Nephron (organoid): ENCODE measurements around the gene C1QTNF9.
"Not testable (repeated sequence)": the region's sequence is repeated elsewhere in the genome, so short reads cannot be mapped to it uniquely, and the experiment has no call there.

Experiments
- H3K27ac Mint-ChIP-seq, 3 experiments: 2 replicates each; pipeline ENCODE4 v1.8.0; 2020; ENCODE audit warnings: mixed read lengths in 3 of 3, mild to moderate bottlenecking in 2 of 3, moderate library complexity in 1 of 3
- H3K27me3 Mint-ChIP-seq: 2 replicates; pipeline ENCODE4 v1.8.0; 2021; ENCODE audit warnings: low read depth, mild to moderate bottlenecking, moderate library complexity, mixed read lengths
- H3K36me3 Mint-ChIP-seq: 2 replicates; pipeline ENCODE4 v1.8.0; 2020; ENCODE audit warnings: low read depth, mixed read lengths
- H3K4me1 Mint-ChIP-seq: 2 replicates; pipeline ENCODE4 v1.8.0; 2020; ENCODE audit warnings: mixed read lengths
- H3K4me3 Mint-ChIP-seq, 3 experiments: 2 replicates each; pipeline ENCODE4 v1.8.0; 2020; ENCODE audit warnings: mild to moderate bottlenecking in 3 of 3, mixed read lengths in 3 of 3, moderate library complexity in 2 of 3
- H3K9me3 Mint-ChIP-seq: 2 replicates; pipeline ENCODE4 v1.8.0; 2020; ENCODE audit warnings: mixed read lengths
- TF ChIP-seq, protein P1 (sequence below), 3 experiments: fragments of 200-600 bp; sonication (generic); IDR thresholded peaks; one replicate each; pipeline ENCODE4 v1.5.0; 2021; ENCODE audit warnings: antibody characterized with exemption in 3 of 3; ENCODE audit not compliant: unreplicated experiment in 3 of 3

The C1QTNF9 gene

GRCh38 chr13:24360106-24360505, 50.7 kb downstream of the C1QTNF9 start:
- no peaks in the 10 kb centered on the region for H3K4me1 Mint-ChIP-seq
- no peak overlapping the region for H3K4me3 Mint-ChIP-seq
- TF ChIP-seq, protein P1, sequence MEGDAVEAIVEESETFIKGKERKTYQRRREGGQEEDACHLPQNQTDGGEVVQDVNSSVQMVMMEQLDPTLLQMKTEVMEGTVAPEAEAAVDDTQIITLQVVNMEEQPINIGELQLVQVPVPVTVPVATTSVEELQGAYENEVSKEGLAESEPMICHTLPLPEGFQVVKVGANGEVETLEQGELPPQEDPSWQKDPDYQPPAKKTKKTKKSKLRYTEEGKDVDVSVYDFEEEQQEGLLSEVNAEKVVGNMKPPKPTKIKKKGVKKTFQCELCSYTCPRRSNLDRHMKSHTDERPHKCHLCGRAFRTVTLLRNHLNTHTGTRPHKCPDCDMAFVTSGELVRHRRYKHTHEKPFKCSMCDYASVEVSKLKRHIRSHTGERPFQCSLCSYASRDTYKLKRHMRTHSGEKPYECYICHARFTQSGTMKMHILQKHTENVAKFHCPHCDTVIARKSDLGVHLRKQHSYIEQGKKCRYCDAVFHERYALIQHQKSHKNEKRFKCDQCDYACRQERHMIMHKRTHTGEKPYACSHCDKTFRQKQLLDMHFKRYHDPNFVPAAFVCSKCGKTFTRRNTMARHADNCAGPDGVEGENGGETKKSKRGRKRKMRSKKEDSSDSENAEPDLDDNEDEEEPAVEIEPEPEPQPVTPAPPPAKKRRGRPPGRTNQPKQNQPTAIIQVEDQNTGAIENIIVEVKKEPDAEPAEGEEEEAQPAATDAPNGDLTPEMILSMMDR (IDR thresholded peaks at IDR 0.05; ENCODE audit: unreplicated experiment in 3 of 3), result no peak
- no peaks in the 10 kb centered on the region for H3K36me3 Mint-ChIP-seq
- H3K27me3 Mint-ChIP-seq, result no peaks in the 10 kb centered on the region
- H3K27ac Mint-ChIP-seq, result peak overlapping the region; percentile 51 to 88 (median 83)
- H3K9me3 Mint-ChIP-seq, result no peaks in the 10 kb centered on the region

DNA sequence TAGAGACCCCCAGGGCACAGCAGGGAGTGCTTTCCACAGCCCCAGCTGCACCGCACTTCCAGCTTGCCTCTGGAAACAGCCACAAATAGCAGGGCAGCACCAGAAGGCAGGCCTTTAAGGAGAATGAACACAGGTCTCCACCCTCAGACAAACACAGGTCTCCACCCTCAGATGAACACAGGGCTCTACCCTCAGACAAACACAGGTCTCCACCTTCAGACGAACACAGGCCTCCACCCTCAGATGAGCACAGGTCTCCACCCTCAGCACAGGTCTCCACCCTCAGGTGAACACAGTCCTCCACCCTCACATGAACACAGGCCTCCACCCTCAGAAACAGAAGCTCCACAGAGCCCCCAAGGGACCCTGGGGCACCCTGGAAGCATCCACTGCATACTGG, 51.7 kb downstream of the C1QTNF9 start:
- no peak overlapping the region for H3K4me3 Mint-ChIP-seq
- TF ChIP-seq, protein P1 (IDR thresholded peaks at IDR 0.05; ENCODE audit: unreplicated experiment in 3 of 3), result no peak
- no peak overlapping the region for H3K27ac Mint-ChIP-seq
- no peaks in the 10 kb centered on the region for H3K27me3 Mint-ChIP-seq
- H3K9me3 Mint-ChIP-seq, result no peaks in the 10 kb centered on the region
- H3K36me3 Mint-ChIP-seq, result no peaks in the 10 kb centered on the region
- H3K4me1 Mint-ChIP-seq, result no peaks in the 10 kb centered on the region

GRCh38 chr13:24361852-24362366, 52.5 kb downstream of the C1QTNF9 start:
- TF ChIP-seq, protein P1 (IDR thresholded peaks at IDR 0.05; ENCODE audit: unreplicated experiment in 3 of 3), result no peak
- Mint-ChIP-seq H3K27me3 (no peaks in the 10 kb centered on the region), H3K27ac (no peak overlapping the region), H3K36me3 (no peaks in the 10 kb centered on the region), H3K9me3 (no peaks in the 10 kb centered on the region), H3K4me1 (peaks cover 6% of the 10 kb centered on the region), H3K4me3 (no peak overlapping the region)

DNA sequence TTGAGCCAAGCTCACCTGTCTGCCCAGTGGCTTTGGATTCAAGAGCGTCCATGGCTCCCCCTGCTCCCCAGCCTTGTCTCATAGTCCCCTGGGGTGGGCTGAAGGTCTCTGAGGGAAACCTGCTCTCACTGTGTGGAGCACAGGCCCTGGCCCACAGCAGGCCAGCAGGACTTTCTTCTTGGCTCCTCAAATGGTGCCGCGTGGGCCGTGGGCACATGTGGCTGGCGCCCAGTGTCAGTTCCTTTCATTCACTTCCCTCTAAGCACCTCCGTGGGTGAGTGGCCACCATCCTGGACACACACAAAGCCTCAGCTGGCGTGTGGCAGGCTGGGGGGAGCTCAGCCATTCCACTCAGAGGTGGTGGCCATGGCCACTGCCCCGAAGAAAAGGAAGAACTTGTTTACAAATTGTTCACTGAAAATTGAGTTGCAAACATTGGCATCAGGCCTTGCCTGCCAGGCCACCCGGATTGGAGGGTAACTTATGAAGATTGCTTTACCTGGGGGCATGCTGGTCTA, 53.1 kb downstream of the C1QTNF9 start:
- no peaks in the 10 kb centered on the region for H3K36me3 Mint-ChIP-seq

DNA sequence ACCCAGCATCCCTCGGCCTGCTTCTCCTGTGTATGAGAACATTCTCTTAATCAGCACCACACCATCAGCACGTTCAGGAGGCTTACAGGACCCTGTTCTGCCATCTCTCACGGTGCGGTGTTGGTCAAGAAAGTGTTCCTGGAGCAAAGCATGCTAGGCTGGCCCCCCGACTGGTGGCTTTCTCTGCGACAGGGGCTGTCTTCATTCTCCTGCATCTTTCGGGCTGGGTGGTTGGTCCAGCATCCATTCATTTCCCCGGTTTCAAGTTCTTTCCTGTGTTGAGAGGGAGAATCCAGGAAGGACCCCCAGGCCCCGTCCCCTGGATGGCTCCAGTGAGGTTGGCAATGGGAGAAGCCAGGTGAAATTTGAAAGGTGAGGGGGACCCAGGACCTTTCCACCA, 55.8 kb downstream of the C1QTNF9 start:
- peaks cover 7% of the 10 kb centered on the region for H3K4me1 Mint-ChIP-seq

More for the DNA sequence above, 53.1 kb downstream of the C1QTNF9 start:
- TF ChIP-seq, protein P1 (IDR thresholded peaks at IDR 0.05; ENCODE audit: unreplicated experiment in 3 of 3), result no peak
- Mint-ChIP-seq H3K9me3 (no peaks in the 10 kb centered on the region), H3K4me3 (no peak overlapping the region), H3K4me1 (peaks cover 7% of the 10 kb centered on the region), H3K27ac (no peak overlapping the region), H3K27me3 (no peaks in the 10 kb centered on the region)

DNA sequence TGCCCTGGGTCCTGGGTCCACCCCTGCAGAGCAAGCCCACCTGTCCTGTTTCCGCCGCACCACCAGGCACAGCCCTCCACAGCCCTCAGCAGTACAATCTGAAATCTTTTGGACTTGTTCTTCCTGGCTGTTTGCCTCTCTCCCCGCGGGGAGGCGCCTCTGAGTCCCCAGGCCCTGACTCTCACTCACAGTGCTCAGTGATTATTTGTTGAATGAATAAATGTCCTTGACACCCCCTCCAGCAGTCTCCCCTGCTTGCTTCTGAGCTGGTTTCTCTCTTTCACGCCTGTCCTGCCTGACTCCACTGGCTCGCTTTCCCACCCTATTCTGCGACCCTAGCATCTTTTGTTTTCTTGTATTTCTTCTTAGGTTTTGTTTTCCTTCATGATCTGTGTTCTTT, 56.9 kb downstream of the C1QTNF9 start:
- H3K36me3 Mint-ChIP-seq, H3K27me3 Mint-ChIP-seq, H3K4me3 Mint-ChIP-seq, H3K9me3 Mint-ChIP-seq, H3K4me1 Mint-ChIP-seq: not testable (repeated sequence)
- peak overlapping the region in 1 of 3 experiments; percentile 1 for H3K27ac Mint-ChIP-seq

More for the DNA sequence above, 55.8 kb downstream of the C1QTNF9 start:
- Mint-ChIP-seq H3K36me3 (no peaks in the 10 kb centered on the region), H3K27me3 (no peaks in the 10 kb centered on the region), H3K4me3 (no peak overlapping the region), H3K9me3 (no peaks in the 10 kb centered on the region), H3K27ac (no peak overlapping the region)
- TF ChIP-seq, protein P1 (IDR thresholded peaks at IDR 0.05; ENCODE audit: unreplicated experiment in 3 of 3), result no peak

- H3K27me3 Mint-ChIP-seq, H3K36me3 Mint-ChIP-seq, H3K4me3 Mint-ChIP-seq, H3K27ac Mint-ChIP-seq, H3K4me1 Mint-ChIP-seq: not testable (repeated sequence)
- H3K9me3 Mint-ChIP-seq, result peaks cover 15% of the 10 kb centered on the region
These were observed 61.9 kb downstream of the C1QTNF9 start for GRCh38 chr13:24371273-24371672.
